ENCODE measurements around the gene NT5C.

The NT5C gene

GRCh38 chr17:75118307-75118706 lies 13.2 kb downstream of the NT5C start (continued):
- no peak for TF ChIP-seq ZNF2 (tag by site-specific recombination; IDR thresholded peaks at IDR 0.05)
- TF ChIP-seq GLIS2 (tag by site-specific recombination; IDR thresholded peaks at IDR 0.05) = no peak
- no peak for TF ChIP-seq ZNF433 (tag by site-specific recombination; IDR thresholded peaks at IDR 0.05; ENCODE audit: low read depth)
- TF ChIP-seq ZNF335 (tag by site-specific recombination; conservative IDR thresholded peaks at IDR 0.05) = no peak
- no peak for TF ChIP-seq ZNF48 (tag by site-specific recombination; IDR thresholded peaks at IDR 0.05)
- TF ChIP-seq ZNF155 (tag by site-specific recombination; IDR thresholded peaks at IDR 0.05) = no peak
- TF ChIP-seq ZNF214 (tag by site-specific recombination; IDR thresholded peaks at IDR 0.05; ENCODE audit: borderline replicate concordance) = no peak
- TF ChIP-seq ZNF548 (tag by site-specific recombination; IDR thresholded peaks at IDR 0.05) = no peak
- no peak for TF ChIP-seq ZNF248 (tag by site-specific recombination; IDR thresholded peaks at IDR 0.05)
- no peak for TF ChIP-seq ZIC2 (tag by site-specific recombination; IDR thresholded peaks at IDR 0.05)
- TF ChIP-seq ZNF501 (tag by site-specific recombination; IDR thresholded peaks at IDR 0.05) = no peak

GRCh38 chr17:75116737-75117136 lies 14.8 kb downstream of the NT5C start:
- no peak for TF ChIP-seq ZNF624 (tag by site-specific recombination; IDR thresholded peaks at IDR 0.05)
- no peak for TF ChIP-seq ZNF521 (tag by site-specific recombination; IDR thresholded peaks at IDR 0.05)
- TF ChIP-seq GLIS1 (tag by site-specific recombination; IDR thresholded peaks at IDR 0.05) = no peak
- no peak for TF ChIP-seq ZBTB10 (tag by site-specific recombination; IDR thresholded peaks at IDR 0.05)
- no peak for TF ChIP-seq SCRT1 (tag by site-specific recombination; IDR thresholded peaks at IDR 0.05; ENCODE audit: borderline replicate concordance)
- no peak for TF ChIP-seq TRIM28 (IDR thresholded peaks at IDR 0.05; ENCODE audit: borderline replicate concordance, low read length)
- no peak for TF ChIP-seq ZSCAN5A (tag by site-specific recombination; IDR thresholded peaks at IDR 0.05)
- TF ChIP-seq BCL6B (tag by site-specific recombination; IDR thresholded peaks at IDR 0.05) = no peak
- no peak for TF ChIP-seq PRDM4 (tag by site-specific recombination; IDR thresholded peaks at IDR 0.05)
- TF ChIP-seq ZNF169 (tag by site-specific recombination; IDR thresholded peaks at IDR 0.05) = no peak
- no peak for TF ChIP-seq ZNF610 (tag by site-specific recombination; IDR thresholded peaks at IDR 0.05; ENCODE audit: borderline replicate concordance)
- TF ChIP-seq ZNF426 (tag by site-specific recombination; IDR thresholded peaks at IDR 0.05) = no peak
- TF ChIP-seq ZNF23 (tag by site-specific recombination; IDR thresholded peaks at IDR 0.05; ENCODE audit: borderline replicate concordance) = no peak
- TF ChIP-seq REPIN1 (tag by site-specific recombination; IDR thresholded peaks at IDR 0.05; ENCODE audit: low read depth) = no peak
- TF ChIP-seq ZNF623 (tag by site-specific recombination; IDR thresholded peaks at IDR 0.05) = no peak
- no peak for TF ChIP-seq KLF8 (tag by site-specific recombination; IDR thresholded peaks at IDR 0.05)
- no peak for TF ChIP-seq MEIS1 (CRISPR knock-in tag; IDR thresholded peaks at IDR 0.05; ENCODE audit: borderline replicate concordance)
- no peak for TF ChIP-seq ZNF513 (tag by site-specific recombination; IDR thresholded peaks at IDR 0.05)
- no peak for TF ChIP-seq YY1 (tag by site-specific recombination; IDR thresholded peaks at IDR 0.05)
- CTCF ChIA-PET = interaction anchor here (0.6 to 5.8 kb wide), 9 partner anchors 9 to 123 kb away, joined by 3 to 86 read pairs (median 4); partner anchors contain the start of gene NT5C
- Histone ChIP-seq H3K27ac (ENCODE audit: extremely low read depth, low read depth, low read length) (no peak overlapping the region), H3K4me1 (ENCODE audit: control insufficient read depth, insufficient read depth, low read length) (peaks cover 4% of the 10 kb centered on the region; the same call in 1 of the 2 replicates), H3K9me3 (ENCODE audit: control insufficient read depth, insufficient read depth, low read depth, low read length) (no peaks in the 10 kb centered on the region), H3K4me3 (ENCODE audit: low read depth, low read length) (no peak overlapping the region), H3K36me3 (ENCODE audit: control insufficient read depth in 2 of 2, insufficient read depth in 1 of 2, low read length in 2 of 2) (peaks cover 3 to 52% of the 10 kb centered on the region in 2 experiments; a peak in 2 of 3 replicates)
- POLR2A ChIA-PET = interaction anchor here (0.9 to 1.8 kb wide), 4 partner anchors 8 to 89 kb away, joined by 3 to 8 read pairs (median 5); partner anchors contain the start of gene NUP85

Measured in HEK293 (cell line).